B cell (primary cell): ENCODE measurements around the gene TPCN1.

ENCODE experiments used
- EZH2 ChIP-seq: IDR thresholded peaks from 2 replicates; pipeline ENCODE4 v1.6.1; 2012; ENCODE audit warnings: borderline replicate concordance, low read depth, mild to moderate bottlenecking, moderate library complexity, low read length; ENCODE audit not compliant: insufficient read depth, poor library complexity, severe bottlenecking
- TF ChIP-seq, protein P1 (sequence below): fragments of 200-600 bp; IDR thresholded peaks from one replicate; pipeline ENCODE4 v1.8.0; 2022; ENCODE audit warnings: antibody characterized with exemption, mild to moderate bottlenecking

DNA sequence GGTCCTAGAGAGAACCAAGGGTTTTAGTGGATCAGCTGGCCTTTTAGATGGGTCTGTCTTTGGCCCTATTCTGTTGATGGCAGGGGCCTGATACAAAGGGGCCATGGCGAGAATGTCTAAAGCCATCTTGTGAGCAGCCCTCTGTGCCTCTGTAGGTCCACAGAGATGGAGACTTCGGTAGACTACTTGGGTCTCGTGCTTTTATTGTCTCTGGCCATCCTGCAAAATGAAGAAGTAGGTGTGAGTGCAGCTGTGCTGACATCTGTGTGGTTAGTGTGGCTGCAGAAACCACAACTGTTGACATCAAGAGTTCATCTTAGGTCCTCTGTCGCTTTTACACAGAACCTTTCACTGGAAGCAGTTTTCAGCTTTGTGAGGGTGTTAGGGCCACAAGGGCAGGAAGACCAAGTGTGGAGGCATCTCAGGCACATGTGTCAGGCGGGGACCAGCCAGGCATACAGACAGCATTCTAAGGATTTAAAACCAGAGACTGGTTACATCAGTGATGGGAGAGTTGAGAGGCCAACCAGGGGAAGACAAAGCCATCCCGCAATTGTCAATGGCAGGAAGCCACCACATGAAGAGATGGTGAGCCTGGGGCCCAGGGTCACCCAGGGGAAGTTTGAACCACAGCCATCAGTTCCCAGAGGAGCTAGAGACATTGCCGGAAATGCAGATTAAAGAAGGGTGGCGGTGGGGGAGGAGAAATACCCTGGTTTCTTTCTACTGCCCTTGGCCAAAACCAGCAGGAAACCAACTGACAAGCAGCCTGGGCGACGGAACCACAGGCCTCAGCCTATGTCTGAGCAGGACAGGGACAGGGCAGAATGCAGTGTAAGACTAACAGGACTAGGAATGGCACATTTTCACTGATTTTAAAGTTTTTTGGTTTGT, 13.0 kb upstream of the TPCN1 start:
- TF ChIP-seq, protein P1, sequence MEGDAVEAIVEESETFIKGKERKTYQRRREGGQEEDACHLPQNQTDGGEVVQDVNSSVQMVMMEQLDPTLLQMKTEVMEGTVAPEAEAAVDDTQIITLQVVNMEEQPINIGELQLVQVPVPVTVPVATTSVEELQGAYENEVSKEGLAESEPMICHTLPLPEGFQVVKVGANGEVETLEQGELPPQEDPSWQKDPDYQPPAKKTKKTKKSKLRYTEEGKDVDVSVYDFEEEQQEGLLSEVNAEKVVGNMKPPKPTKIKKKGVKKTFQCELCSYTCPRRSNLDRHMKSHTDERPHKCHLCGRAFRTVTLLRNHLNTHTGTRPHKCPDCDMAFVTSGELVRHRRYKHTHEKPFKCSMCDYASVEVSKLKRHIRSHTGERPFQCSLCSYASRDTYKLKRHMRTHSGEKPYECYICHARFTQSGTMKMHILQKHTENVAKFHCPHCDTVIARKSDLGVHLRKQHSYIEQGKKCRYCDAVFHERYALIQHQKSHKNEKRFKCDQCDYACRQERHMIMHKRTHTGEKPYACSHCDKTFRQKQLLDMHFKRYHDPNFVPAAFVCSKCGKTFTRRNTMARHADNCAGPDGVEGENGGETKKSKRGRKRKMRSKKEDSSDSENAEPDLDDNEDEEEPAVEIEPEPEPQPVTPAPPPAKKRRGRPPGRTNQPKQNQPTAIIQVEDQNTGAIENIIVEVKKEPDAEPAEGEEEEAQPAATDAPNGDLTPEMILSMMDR, result no peak
- TF ChIP-seq EZH2, result no peak
